Kidney (tissue), 14 donors: ENCODE results near the gene CD79B. TPM values are rescaled to one million over a fixed set of nuclear protein-coding genes. Genes with fewer than 3 reads are reported as not detected.

ENCODE experiments used
- DNase-seq, 5 donors: peaks; one replicate each; pipeline ENCODE4 v3.0.0-alpha.2; 2013 to 2020
- FAIRE-seq: peaks from 2 replicates; lab custom pipeline; 2012; peaks lifted over from hg19 to GRCh38; lab: Jason Lieb, UNC
- H3K27ac ChIP-seq, 2 donors: one replicate each; pipeline ENCODE4 v1.7.0; 2013; ENCODE audit warnings: low read depth in 2 of 2, low read length in 2 of 2, inconsistent platforms in 1 of 2
- H3K27me3 ChIP-seq: one replicate; pipeline ENCODE4 v1.7.1; 2013; ENCODE audit warnings: low read length, inconsistent platforms; ENCODE audit not compliant: control insufficient read depth, insufficient read depth
- H3K36me3 ChIP-seq, 3 donors: one replicate each; pipeline versions ENCODE4 v1.7.0 to v1.7.1; 2013; ENCODE audit warnings: low read length in 3 of 3, control low read depth in 1 of 3, inconsistent platforms in 1 of 3; ENCODE audit not compliant: insufficient read depth in 3 of 3, control insufficient read depth in 2 of 3
- H3K4me1 ChIP-seq, 3 donors: one replicate each; pipeline versions ENCODE4 v1.7.0 to v1.7.1; 2013; ENCODE audit warnings: low read length in 3 of 3, inconsistent platforms in 1 of 3, low read depth in 1 of 3; ENCODE audit not compliant: control insufficient read depth in 2 of 3, insufficient read depth in 2 of 3
- H3K4me3 ChIP-seq, 3 donors: one replicate each; pipeline versions ENCODE4 v1.7.0 to v1.8.1; 2013; ENCODE audit warnings: low read length in 3 of 3, control low read depth in 1 of 3, inconsistent platforms in 1 of 3
- H3K9ac ChIP-seq, 3 donors: one replicate each; pipeline versions ENCODE4 v1.7.0 to v1.7.1; 2013; ENCODE audit warnings: low read length in 3 of 3, control low read depth in 1 of 3, inconsistent platforms in 1 of 3
- H3K9me3 ChIP-seq, 3 donors: one replicate each; pipeline versions ENCODE4 v1.7.0 to v1.7.1; 2013; ENCODE audit warnings: low read length in 3 of 3, control low read depth in 1 of 3, inconsistent platforms in 1 of 3; ENCODE audit not compliant: control insufficient read depth in 2 of 3, insufficient read depth in 1 of 3
- CTCF ChIP-seq: IDR thresholded peaks from 3 replicates; pipeline ENCODE4 v1.5.1; 2012; ENCODE audit warnings: mild to moderate bottlenecking, moderate library complexity, borderline replicate concordance; ENCODE audit not compliant: insufficient read depth; ENCODE audit errors: extremely low read depth
- intact Hi-C: fragments of 100-400 bp; cut with DNase I; formaldehyde crosslinking; loops from one replicate; pipeline ENCODE4 v1.11.1; 2022
- polyA plus RNA-seq: library from polyadenylated mRNA; stranded (reverse); fragments of 350-450 nt; fragmentation: Illumina TruSeq; extraction: RNeasy Lipid Tissue Mini Kit (QIAGEN cat#74804); gene quantifications from one replicate; pipeline ENCODE4 v1.2.3, GENCODE V29; 2014; ENCODE audit warnings: low read depth, low replicate concordance; ENCODE audit not compliant: insufficient read depth
- total RNA-seq: library from RNA; stranded (reverse); fragmentation: NEBNext Ultra II Directional; extraction: Animal tissue kit (Norgen Biotek cat#: 25700); gene quantifications from one replicate; pipeline ENCODE4 v1.2.1, GENCODE V29; 2021
- donor health status: control.
- donor health status: control.
- donor health status: control.
- donor health status: control.
- donor health status: control.
- donor health status: DM: yes; HTN: yes; CAD: no.
- donor health status: Normal renal cell carcinoma (clear cell type).

Gene CD79B
- total and polyA plus RNA-seq, 2 donors from 2014 or later: 5.2 to 11.4 TPM

GRCh38 chr17:63961355-63962212 is 29.5 kb upstream of the CD79B start:
- no peak for TF ChIP-seq CTCF
- H3K36me3 ChIP-seq: no peaks in the 10 kb centered on the region
- H3K4me3 ChIP-seq: no peak overlapping the region
- intact Hi-C loops: no loop called here
- no peak overlapping the region for H3K27ac ChIP-seq
- peaks cover 0 to 6% (median 0%) of the 10 kb centered on the region in 3 donors for H3K4me1 ChIP-seq
- no peak for FAIRE-seq
- no peak overlapping the region for H3K9ac ChIP-seq
- H3K27me3 ChIP-seq: no peaks in the 10 kb centered on the region
- DNase-seq: peak; percentile 77 to 92 (median 82)
- H3K9me3 ChIP-seq: no peaks in the 10 kb centered on the region

GRCh38 chr17:63960430-63960829 is 28.3 kb upstream of the CD79B start:
- Histone ChIP-seq H3K27ac (no peak overlapping the region), H3K4me3 (no peak overlapping the region)

GRCh38 chr17:63960006-63960405 is 27.9 kb upstream of the CD79B start:
- peaks cover 0 to 6% (median 0%) of the 10 kb centered on the region in 3 donors for H3K4me1 ChIP-seq
- no peak for FAIRE-seq
- H3K36me3 ChIP-seq: no peaks in the 10 kb centered on the region
- no peaks in the 10 kb centered on the region for H3K27me3 ChIP-seq
- H3K9me3 ChIP-seq: no peaks in the 10 kb centered on the region
- H3K9ac ChIP-seq: no peak overlapping the region
- intact Hi-C loops: no loop called here
- no peak overlapping the region for H3K27ac ChIP-seq
- no peak for DNase-seq
- no peak for TF ChIP-seq CTCF
- H3K4me3 ChIP-seq: no peak overlapping the region

More at GRCh38 chr17:63960430-63960829, 28.3 kb upstream of the CD79B start:
- no peaks in the 10 kb centered on the region for H3K27me3 ChIP-seq
- DNase-seq (no peak), FAIRE-seq (no peak)
- intact Hi-C loops: no loop called here
- H3K4me1 ChIP-seq: peaks cover 0 to 6% (median 0%) of the 10 kb centered on the region in 3 donors
- no peak overlapping the region for H3K9ac ChIP-seq
- no peaks in the 10 kb centered on the region for H3K36me3 ChIP-seq
- TF ChIP-seq CTCF: no peak
- H3K9me3 ChIP-seq: no peaks in the 10 kb centered on the region
